Measurements from ENCODE around the gene F2R.
A peak's percentile ranks its signal among the peaks of the same experiment; 100 is the strongest.
"Not testable (repeated sequence)": the region's sequence is repeated elsewhere in the genome, so short reads cannot be mapped to it uniquely, and the experiment has no call there.

Gene F2R

GRCh38 chr5:76720988-76721569, 5.2 kb downstream of the F2R start:
- no peak for FAIRE-seq

- FAIRE-seq = no peak
Observed at GRCh38 chr5:76723266-76723665, 7.3 kb downstream of the F2R start.

GRCh38 chr5:76723906-76724305, 8.0 kb downstream of the F2R start:
- FAIRE-seq = no peak

GRCh38 chr5:76724871-76725270, 8.9 kb downstream of the F2R start:
- no peak for FAIRE-seq

GRCh38 chr5:76728965-76729364, 13.0 kb downstream of the F2R start:
- FAIRE-seq = no peak

GRCh38 chr5:76729373-76730290, 13.7 kb downstream of the F2R start:
- no peak for FAIRE-seq

GRCh38 chr5:76732405-76733048, 16.6 kb downstream of the F2R start:
- no peak for FAIRE-seq

- FAIRE-seq = no peak
Observed at GRCh38 chr5:76733049-76733417, 17.1 kb downstream of the F2R start.

- FAIRE-seq = no peak
Observed at GRCh38 chr5:76735762-76736545, 20.0 kb downstream of the F2R start.

GRCh38 chr5:76736679-76737556, 21.0 kb downstream of the F2R start:
- no peak for FAIRE-seq

GRCh38 chr5:76737846-76738245, 21.9 kb downstream of the F2R start:
- FAIRE-seq = no peak

GRCh38 chr5:76741506-76741905, 25.6 kb downstream of the F2R start:
- FAIRE-seq = not testable (repeated sequence)

GRCh38 chr5:76742583-76742982, 26.7 kb downstream of the F2R start:
- no peak for FAIRE-seq

GRCh38 chr5:76744632-76745031, 28.7 kb downstream of the F2R start:
- FAIRE-seq = no peak

GRCh38 chr5:76745670-76746069, 29.7 kb downstream of the F2R start:
- FAIRE-seq = no peak

GRCh38 chr5:76746677-76747076, 30.8 kb downstream of the F2R start:
- FAIRE-seq = no peak

- no peak for FAIRE-seq
Observed at GRCh38 chr5:76747706-76748105, 31.8 kb downstream of the F2R start.

GRCh38 chr5:76751291-76751690, 35.4 kb downstream of the F2R start:
- FAIRE-seq = no peak

- no peak for FAIRE-seq
Observed at GRCh38 chr5:76754668-76755078, 38.7 kb downstream of the F2R start.

- FAIRE-seq = no peak
Observed at GRCh38 chr5:76755779-76756637, 40.1 kb downstream of the F2R start.

- peak; percentile 89 for FAIRE-seq
Observed at GRCh38 chr5:76757049-76757448, 41.1 kb downstream of the F2R start.
